Epithelial cell of prostate (primary cell): Measurements from ENCODE around the gene LRRTM4.
"Not testable (repeated sequence)": the region's sequence is repeated elsewhere in the genome, so short reads cannot be mapped to it uniquely, and the experiment has no call there.

Experiments used
- DNase-seq: peaks from one replicate; pipeline ENCODE4 v3.0.0-alpha.2; 2011; ENCODE audit warnings: low read depth, low spot score
- H3K27ac ChIP-seq: fragments of 450-650 bp; 2 replicates; pipeline ENCODE4 v1.5.1; 2017; ENCODE audit warnings: mild to moderate bottlenecking

LRRTM4 gene

DNA sequence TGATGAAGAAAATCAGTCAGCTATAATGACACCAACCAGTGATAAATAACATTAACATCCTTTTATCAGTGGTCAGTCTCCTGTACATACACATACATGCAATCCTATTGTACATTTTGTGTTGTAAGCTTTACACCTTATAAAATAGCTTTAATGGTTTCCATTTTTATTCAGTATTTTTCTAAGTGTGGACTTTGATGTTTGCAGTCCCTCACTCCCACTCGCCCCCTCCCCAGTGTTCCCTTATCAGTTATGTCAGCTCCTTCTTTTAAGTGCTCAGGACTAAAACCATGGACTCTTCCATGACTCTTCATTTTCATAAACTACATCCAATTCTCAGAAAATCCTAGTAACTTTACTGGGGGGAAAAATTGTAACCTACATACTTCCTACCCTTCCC is 713.0 kb downstream of the LRRTM4 start:
- H3K27ac ChIP-seq, result no peak overlapping the region
- DNase-seq, result no peak

DNA sequence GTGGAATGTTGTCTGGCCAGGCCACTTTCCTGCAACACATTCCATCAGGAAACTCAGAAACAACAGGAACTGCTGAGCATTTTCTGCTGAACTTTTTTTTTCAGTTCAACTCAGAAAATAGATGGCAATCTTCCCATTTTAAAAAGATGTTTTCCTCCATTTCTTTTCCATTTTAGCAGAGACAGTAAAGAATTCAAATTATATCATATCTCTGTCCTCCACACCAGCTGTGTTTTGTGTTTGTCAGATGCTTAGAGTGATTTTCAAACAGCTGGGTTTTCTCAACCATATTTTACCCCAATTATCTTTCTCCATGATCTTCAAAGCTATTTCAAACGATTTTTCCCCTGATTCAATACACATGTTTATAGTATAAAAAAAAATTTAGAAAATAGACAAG is 713.4 kb downstream of the LRRTM4 start:
- H3K27ac ChIP-seq, result no peak overlapping the region
- DNase-seq, result no peak

- no peak overlapping the region for H3K27ac ChIP-seq
- DNase-seq, result no peak
These were observed 728.4 kb downstream of the LRRTM4 start for GRCh38 chr2:76793647-76794334.

- H3K27ac ChIP-seq, DNase-seq: not testable (repeated sequence)
These were observed 740.9 kb downstream of the LRRTM4 start for GRCh38 chr2:76781313-76781712.

GRCh38 chr2:76763276-76763675 is 758.9 kb downstream of the LRRTM4 start:
- H3K27ac ChIP-seq, result no peak overlapping the region
- no peak for DNase-seq

- no peak overlapping the region for H3K27ac ChIP-seq
- DNase-seq, result no peak
These were observed 761.8 kb downstream of the LRRTM4 start for GRCh38 chr2:76760367-76760704.

DNA sequence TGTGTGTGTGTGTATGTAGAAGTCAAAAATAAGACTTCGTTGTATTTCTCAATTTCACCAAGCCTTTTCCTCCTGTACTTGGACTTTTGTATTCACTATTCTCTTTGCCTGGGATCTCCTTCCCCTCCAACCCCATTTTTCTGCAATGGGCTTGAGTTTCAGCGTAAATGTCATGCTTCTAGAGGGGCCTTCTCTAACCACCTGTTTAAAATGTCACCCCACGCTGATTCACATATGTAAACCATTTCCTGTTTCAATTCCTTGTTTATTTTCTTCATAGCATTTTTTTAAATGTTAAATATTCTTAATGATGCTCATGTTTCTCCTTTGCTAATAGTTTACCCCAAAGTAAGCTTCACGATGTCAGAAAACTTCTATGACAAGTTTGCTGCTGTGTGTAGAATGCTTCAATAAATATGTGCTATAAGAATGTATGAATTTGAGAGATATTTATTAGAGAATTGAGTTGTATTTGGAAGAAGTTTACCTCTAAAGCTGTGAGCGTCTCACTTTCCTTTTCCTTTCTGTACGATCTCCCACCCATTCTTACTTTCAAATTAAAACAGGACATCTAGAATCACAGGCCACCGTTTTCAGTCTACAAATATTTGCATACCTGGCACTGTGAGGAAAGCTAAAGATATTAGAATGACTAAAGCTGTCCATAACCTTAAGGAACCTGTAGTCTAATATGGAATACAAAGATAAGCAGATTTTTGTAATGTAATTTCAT is 762.4 kb downstream of the LRRTM4 start:
- no peak overlapping the region for H3K27ac ChIP-seq

DNA sequence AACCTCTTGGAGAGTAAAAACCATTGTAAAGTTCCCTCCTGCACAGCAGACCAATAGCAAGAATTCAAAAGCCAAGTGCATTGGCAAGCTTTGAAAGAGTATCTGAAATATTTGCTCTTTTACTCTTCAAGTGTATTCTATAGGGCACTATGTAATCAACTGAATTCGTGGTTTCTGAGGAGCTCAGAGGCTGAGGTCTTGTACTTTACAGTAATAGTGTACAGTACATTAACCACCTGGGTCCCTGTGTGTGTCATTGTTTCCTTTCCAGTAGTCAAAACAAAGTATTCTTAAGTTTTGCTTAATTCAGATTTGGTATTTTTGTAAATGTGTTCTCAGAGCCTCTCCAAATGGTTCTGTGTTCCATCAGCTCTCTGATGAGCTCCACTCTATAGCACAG is 769.7 kb downstream of the LRRTM4 start:
- DNase-seq, result no peak

More for the DNA sequence above, 762.4 kb downstream of the LRRTM4 start:
- no peak for DNase-seq

DNA sequence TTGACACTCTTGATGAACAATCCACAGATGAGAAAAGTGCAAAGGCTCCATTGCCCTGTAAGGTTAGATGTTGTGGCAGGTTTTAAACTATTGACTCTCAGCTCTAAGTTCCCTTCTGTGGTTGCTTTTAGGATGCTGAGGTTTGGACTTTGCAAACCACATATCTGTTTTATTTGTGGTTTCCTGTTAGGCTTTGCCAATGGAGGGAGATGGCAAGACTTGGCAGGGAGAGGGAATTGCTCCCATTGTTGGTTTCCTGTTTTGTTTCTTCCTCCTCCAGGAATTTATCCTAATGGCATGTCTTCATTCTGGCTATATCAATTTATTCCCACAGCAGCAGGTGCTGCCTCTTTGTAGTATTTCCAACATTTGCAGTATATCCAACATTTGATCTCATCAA is 772.3 kb downstream of the LRRTM4 start:
- no peak for DNase-seq
- H3K27ac ChIP-seq, result no peak overlapping the region

More for the DNA sequence above, 769.7 kb downstream of the LRRTM4 start:
- H3K27ac ChIP-seq, result no peak overlapping the region

GRCh38 chr2:76748581-76749296 is 773.4 kb downstream of the LRRTM4 start:
- no peak for DNase-seq
- no peak overlapping the region for H3K27ac ChIP-seq

DNA sequence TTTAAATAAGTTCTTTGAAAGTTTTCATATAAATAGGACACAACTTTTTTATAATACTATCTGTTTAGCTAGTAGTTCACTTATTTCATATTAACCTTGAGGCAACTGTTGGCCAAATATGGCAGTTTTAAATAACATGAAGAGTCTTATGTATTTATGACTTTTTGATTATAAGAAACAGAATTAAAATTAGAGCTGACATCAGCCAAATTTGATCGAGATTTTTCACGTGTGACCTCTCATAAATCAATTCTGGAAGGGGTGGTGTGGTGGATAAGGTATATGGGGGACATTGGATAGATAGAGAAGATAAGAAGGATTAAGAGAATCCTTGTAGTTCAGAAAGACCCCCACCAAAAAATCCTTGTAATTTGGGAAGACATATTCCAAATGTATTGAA is 776.6 kb downstream of the LRRTM4 start:
- DNase-seq, result no peak
- no peak overlapping the region for H3K27ac ChIP-seq

GRCh38 chr2:76737607-76738006 is 784.6 kb downstream of the LRRTM4 start:
- DNase-seq, result no peak
- no peak overlapping the region for H3K27ac ChIP-seq

DNA sequence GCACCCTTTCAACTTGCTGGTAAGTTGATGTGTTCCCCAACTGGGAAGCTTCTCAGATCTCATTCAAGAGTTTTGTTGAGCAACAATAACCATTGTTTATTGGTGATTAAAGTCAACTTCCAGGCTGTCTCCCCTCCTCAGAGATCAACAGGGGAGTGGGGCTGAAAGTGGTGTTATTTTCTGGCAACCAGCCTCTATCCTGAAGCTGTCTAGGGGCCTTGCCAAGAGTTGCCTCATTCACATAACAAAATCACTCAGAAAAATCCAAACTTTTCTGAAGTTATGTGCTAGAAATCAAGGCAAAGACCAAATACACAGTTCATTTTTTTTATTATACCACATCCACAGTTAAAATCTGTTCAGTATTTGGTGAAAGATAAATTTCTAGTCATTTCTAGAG is 788.4 kb downstream of the LRRTM4 start:
- no peak for DNase-seq
- no peak overlapping the region for H3K27ac ChIP-seq

- H3K27ac ChIP-seq, result no peak overlapping the region
- no peak for DNase-seq
These were observed 791.0 kb downstream of the LRRTM4 start for GRCh38 chr2:76731157-76731556.

DNA sequence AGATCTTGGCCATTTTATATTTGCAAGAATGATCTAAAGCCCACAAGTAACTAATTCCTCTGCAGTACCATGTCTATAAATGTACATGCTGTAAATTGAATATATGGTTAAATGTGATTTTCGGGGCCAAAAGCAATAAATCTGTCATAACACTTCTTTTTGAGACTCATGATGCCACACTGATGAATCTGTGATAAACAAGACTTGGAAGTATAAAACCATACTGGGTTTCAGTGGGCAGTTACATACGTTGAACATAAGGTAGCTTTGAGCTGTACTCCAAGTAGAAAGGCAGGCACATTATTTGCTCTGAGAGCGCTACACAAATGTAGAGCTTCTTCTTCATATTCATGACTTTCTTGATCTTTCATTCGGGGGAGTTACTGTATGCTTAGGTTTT is 792.2 kb downstream of the LRRTM4 start:
- no peak for DNase-seq
- H3K27ac ChIP-seq, result no peak overlapping the region

DNA sequence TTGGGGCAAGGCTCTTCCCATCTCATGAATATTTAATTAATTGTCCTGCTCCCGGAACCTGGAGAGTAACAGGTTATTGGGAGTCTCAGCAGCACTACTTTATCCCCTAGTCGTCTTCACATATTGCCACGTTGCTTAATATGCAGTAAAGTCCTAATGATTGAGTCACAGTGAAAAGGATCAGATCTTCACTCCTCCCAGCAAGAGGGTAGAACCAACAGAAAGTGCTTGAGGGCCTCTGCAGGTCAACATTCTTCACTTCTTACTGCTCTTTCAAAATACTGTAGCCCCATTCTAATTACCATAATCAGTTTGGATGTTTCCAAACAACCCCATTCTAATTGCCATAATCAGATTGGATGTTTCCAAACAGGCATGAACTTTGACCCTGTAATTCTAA is 801.0 kb downstream of the LRRTM4 start:
- H3K27ac ChIP-seq, result no peak overlapping the region
- no peak for DNase-seq

DNA sequence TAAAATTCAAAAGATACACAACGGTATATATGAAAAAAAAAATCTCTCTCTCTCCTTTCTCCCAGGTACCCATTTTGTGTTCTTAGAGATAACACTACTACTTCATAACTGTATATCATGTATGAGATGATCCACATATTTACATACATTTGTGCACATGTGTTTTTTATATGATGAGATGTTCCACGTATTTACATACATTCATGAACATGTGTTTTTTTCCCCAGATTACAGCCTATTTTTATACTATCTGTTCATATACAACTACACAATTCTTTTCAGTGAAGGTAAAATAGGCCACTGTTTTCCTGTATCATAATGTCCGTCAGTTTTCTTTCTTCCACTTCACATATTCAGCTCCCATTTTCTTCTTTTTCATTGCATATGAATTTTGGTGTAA is 808.9 kb downstream of the LRRTM4 start:
- H3K27ac ChIP-seq, result no peak overlapping the region
- DNase-seq, result no peak

DNA sequence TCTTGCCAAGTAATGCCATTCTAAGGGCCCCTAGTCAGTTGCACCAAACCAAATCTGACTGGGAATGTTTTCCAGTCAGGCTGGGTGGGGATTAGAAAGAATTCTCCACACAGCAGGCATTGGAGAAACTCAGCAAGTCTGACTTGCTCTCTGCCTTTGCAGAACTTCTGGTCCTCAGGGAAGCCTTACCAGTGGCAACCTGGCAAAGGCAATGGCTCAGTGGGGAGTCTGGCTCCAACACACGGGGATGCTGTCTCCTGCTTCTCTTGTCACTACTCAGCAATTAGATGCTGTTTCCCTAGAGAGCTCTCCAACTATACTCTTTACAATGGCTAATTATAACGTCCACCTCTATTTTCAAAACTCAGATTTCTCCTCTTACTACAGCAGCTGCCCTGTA is 810.7 kb downstream of the LRRTM4 start:
- no peak for DNase-seq
- H3K27ac ChIP-seq, result no peak overlapping the region

GRCh38 chr2:76700894-76701293 is 821.3 kb downstream of the LRRTM4 start:
- H3K27ac ChIP-seq, result no peak overlapping the region
- DNase-seq, result no peak

DNA sequence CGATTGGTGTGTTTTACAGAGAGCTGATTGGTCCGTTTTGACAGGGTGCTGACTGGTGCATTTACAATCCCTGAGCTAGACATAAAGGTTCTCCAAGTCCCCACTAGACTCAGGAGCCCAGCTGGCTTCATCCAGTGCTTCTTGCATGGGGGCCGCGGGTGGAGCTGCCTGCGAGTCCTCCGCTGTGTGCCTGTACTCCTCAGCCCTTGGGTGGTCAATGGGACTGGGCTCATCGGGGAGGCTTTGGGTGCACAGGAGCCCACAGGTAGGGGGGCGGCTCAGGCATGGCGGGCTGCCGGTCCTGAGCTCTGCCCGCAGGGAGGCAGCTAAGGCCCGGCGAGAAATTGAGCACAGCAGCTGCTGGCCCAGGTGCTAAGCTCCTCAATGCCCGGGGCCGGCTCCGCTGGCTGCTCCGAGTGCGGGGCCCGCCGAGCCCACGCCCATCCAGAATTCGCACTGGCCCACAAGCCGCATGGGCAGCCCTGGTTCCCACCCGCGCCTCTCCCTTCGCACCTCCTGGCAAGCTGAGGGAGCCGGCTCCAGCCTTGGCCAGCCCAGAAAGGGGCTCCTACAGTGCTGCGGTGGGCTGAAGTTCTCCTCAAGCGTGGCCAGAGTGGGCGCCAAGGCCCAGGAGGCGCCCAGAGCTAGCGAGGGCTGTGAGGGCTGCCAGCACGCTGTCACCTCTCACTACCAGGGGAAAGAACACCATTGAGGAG is 824.0 kb downstream of the LRRTM4 start:
- not testable (repeated sequence) for DNase-seq, H3K27ac ChIP-seq
